Bone marrow (tissue), 2 donors: Measurements from ENCODE around the gene NPR3.

Experiments
- DNase-seq, 2 donors: peaks; one replicate each; lab custom pipeline; 2025; lab: John Stamatoyannopoulos, UW

The NPR3 gene

DNA sequence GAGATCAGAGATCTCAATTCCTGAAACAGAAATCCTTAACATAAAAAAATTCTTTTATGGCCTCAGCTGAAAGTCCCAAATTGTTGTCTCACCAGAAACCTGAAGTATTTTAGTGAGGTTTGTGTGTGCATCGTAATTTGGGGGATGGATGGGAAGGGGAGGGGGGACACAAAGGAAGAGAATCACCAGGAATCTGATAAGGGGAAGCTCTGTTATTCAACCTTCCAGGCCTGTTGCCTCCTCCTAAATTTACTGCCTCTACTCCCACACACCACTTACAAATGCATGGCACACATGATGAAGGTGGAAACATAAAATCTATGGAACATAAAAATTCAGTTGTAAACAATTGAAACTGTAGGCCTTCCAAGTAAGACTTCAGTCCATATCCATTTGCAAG lies 97.7 kb downstream of the NPR3 start:
- DNase-seq = no peak

DNA sequence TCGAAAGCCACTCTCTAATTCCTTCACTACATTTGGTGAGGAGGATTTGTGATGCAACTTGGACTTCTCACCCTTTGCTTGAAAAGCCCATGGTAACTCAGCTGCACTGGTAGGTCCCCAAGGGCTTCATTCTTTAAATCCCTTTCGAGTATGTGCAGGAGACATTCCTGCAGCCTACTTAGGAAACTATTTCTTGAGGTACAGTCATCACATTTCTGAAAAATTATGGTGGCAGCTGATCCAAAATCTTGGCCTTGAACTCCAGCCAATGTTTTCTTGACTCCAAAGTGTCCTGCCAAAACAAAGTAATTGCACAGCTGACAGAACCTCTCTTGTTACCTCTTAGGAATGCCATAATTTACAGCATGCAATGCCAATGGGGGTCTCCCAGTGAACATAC lies 99.7 kb downstream of the NPR3 start:
- DNase-seq = no peak

- no peak for DNase-seq
These were observed 101.3 kb downstream of the NPR3 start for GRCh38 chr5:32812399-32812798.

DNA sequence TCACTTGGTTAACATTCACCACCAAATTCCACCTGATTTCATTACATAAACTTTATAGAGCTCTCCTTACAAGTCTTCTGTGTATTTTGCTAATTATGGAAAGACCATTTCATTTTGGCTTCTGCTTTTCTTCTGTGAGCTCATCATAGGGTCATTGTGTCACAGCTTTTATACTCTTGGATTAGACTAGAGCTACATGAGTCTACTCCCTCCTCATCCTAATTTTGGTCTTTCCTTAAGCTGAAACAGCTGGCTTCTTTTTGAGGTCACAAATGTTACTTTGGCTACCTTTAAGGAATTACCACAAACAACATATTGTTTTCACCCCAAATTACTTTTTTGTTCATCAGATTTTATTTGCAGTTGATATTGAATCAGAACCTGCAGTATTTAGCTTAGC lies 103.0 kb downstream of the NPR3 start:
- DNase-seq = no peak

- DNase-seq = no peak
These were observed 103.5 kb downstream of the NPR3 start for GRCh38 chr5:32814620-32815019.

DNA sequence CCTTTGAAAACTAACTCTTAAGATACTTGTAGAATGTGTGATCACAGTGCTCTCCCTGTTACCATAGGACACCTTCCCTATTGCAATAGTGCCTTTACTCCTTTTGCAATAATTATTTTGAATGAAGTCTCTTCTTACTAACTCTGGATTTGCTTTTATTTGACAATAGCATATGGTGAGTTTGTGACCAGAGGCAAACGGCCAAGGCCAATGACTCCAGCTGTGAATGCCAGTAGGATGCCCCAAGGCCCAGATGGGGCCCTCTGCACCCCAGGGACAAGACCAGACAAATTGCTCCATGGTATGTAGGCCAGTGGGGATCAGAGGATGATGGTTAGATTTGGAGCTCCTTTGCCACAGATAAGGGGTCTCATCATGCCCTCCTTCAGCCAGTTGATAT lies 116.9 kb downstream of the NPR3 start:
- DNase-seq = no peak

GRCh38 chr5:32828492-32828891 lies 117.4 kb downstream of the NPR3 start:
- DNase-seq = no peak

- no peak for DNase-seq
These were observed 120.5 kb downstream of the NPR3 start for GRCh38 chr5:32831624-32832023.

DNA sequence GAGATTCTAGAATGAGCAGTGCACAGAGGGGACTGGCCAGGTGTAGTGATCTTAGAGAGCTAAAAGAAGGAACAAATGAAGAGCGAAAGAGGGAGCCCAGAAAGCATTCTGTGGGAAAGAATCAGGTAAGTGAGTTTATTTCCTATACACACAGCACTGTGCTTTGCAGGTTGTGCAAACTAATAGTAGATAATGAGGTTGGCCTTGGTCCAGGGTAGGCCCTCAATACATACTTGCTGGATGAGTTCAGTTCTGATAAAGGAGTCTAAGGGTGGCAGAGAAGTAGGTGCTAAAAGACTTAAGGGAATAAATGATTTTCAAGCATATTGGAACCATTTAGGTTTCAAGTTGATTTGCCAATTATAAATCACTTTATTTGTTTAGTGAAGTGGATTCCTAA lies 122.0 kb downstream of the NPR3 start:
- no peak for DNase-seq

GRCh38 chr5:32833663-32834062 lies 122.5 kb downstream of the NPR3 start:
- DNase-seq = peak in 1 of 2 donors; percentile 54

DNA sequence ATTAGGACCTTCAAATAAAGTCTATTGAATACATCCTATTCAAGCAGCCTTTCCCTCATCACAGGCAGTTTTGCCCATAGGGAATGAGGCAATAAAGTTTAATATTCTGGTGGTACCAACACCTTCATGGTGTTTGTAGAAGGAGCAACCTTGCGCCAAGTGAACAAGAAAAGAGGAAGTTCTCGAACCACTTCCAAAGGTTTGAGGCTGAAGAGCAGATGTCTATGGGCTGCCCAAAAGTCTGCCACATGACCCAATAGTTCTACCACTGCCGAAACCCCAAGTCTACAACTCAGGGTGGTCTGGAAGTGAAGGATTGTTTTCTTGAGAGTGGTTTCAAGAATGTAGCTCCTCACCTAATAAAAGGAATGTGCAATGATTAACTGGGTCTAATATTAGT lies 123.1 kb downstream of the NPR3 start:
- DNase-seq = peak in 1 of 2 donors; percentile 10

- DNase-seq = no peak
These were observed 125.1 kb downstream of the NPR3 start for GRCh38 chr5:32836176-32836575.

DNA sequence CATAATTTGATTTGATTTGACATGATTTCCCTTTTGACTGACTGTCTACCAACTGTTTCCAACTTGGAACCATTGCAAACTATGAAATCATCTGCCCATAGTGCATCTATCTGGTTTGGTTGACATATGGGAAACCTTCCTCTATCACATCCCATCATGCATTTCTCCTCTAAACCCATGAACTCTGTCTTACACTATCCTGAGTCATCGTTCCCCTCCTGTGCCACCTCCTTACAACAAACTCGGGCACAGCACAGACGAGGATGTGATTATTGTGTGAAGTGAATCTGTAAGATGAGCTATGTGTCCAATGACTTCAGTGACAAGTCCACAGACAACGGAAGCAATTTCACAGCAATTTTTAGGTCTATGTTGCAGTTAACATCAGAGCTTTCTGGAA lies 126.1 kb downstream of the NPR3 start:
- DNase-seq = no peak

DNA sequence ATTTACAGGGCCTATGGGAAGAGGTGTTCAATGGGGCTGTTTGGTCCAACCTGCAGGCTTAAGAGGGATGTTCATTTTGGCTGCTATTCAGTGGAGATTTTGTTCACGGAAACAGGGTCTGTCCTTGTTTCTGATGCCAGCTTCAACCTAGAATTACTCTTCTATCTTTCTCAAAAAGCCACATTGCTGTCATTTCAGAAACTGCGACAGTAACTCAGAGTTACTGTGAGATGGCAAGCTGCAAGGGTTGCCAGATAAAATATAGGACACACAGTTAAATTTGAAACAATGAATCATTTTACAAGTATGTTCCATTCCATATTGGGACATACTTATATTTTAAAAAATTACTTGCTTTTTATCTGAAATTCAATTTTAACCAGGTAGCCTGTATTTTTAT lies 128.0 kb downstream of the NPR3 start:
- no peak for DNase-seq

GRCh38 chr5:32840606-32841005 lies 129.5 kb downstream of the NPR3 start:
- DNase-seq = no peak
